Stimulated activated CD8-positive, alpha-beta memory T cell treated with anti-CD3 and anti-CD28 coated beads, Interleukin-2, amount 100 ng/mL, for 1 hour (primary cell): ENCODE results near the gene DDIT4L.
"Not testable (repeated sequence)": the region's sequence is repeated elsewhere in the genome, so short reads cannot be mapped to it uniquely, and the experiment has no call there.

ENCODE experiments used
- DNase-seq, 2 donors: peaks; one replicate each; pipeline ENCODE4 v3.0.0-alpha.2; 2020; ENCODE audit warnings: low read depth in 2 of 2

The DDIT4L gene

GRCh38 chr4:100189820-100190642 is at the start of gene DDIT4L:
Gene DDIT4L, minus strand, starts transcription at chr4:100190468. Its CDS starts 485 bp downstream, at chr4:100189983.
- no peak for DNase-seq

- DNase-seq = no peak
These were observed 49.7 kb upstream of the DDIT4L start for GRCh38 chr4:100240008-100240407.

- no peak for DNase-seq
These were observed 34.5 kb upstream of the DDIT4L start for GRCh38 chr4:100224721-100225120.

- no peak for DNase-seq
These were observed 33.9 kb upstream of the DDIT4L start for GRCh38 chr4:100224160-100224559.

- no peak for DNase-seq
These were observed 18.7 kb upstream of the DDIT4L start for GRCh38 chr4:100208964-100209363.

GRCh38 chr4:100208459-100208858 is 18.2 kb upstream of the DDIT4L start:
- no peak for DNase-seq

- no peak for DNase-seq
These were observed 16.6 kb upstream of the DDIT4L start for GRCh38 chr4:100206850-100207249.

- no peak for DNase-seq
These were observed 7.8 kb upstream of the DDIT4L start for GRCh38 chr4:100198061-100198460.

GRCh38 chr4:100196388-100197071 is 6.3 kb upstream of the DDIT4L start:
- not testable (repeated sequence) for DNase-seq

- DNase-seq = no peak
These were observed 654 bp upstream of the DDIT4L start for GRCh38 chr4:100190643-100191600.

- no peak for DNase-seq
These were observed 1.4 kb downstream of the DDIT4L start for GRCh38 chr4:100188829-100189228.

- DNase-seq = no peak
These were observed 2.5 kb downstream of the DDIT4L start for GRCh38 chr4:100187781-100188180.

- DNase-seq = no peak
These were observed 5.5 kb downstream of the DDIT4L start for GRCh38 chr4:100184787-100185186.

- no peak for DNase-seq
These were observed 12.4 kb downstream of the DDIT4L start for GRCh38 chr4:100177855-100178254.

- DNase-seq = no peak
These were observed 13.1 kb downstream of the DDIT4L start for GRCh38 chr4:100177126-100177525.

- no peak for DNase-seq
These were observed 14.4 kb downstream of the DDIT4L start for GRCh38 chr4:100175858-100176257.

- no peak for DNase-seq
These were observed 15.3 kb downstream of the DDIT4L start for GRCh38 chr4:100174985-100175383.

- DNase-seq = no peak
These were observed 19.3 kb downstream of the DDIT4L start for GRCh38 chr4:100170986-100171385.

GRCh38 chr4:100169491-100170485 is 20.5 kb downstream of the DDIT4L start:
- DNase-seq = no peak

GRCh38 chr4:100168521-100168920 is 21.7 kb downstream of the DDIT4L start:
- no peak for DNase-seq
